Posterior cingulate gyrus (tissue), 11 donors: ENCODE results near the gene UBL7.

Experiments used
- DNase-seq, 10 donors: peaks; one replicate each; pipeline versions ENCODE4 v3.0.0 to v3.0.0-alpha.2; 2020 to 2021; ENCODE audit warnings: mixed read lengths in 3 of 10
- intact Hi-C: fragments of 100-400 bp; cut with DNase I; formaldehyde crosslinking; loops from one replicate; pipeline ENCODE4 v1.15.1; 2023

The UBL7 gene

GRCh38 chr15:74427607-74428441, 33.1 kb downstream of the UBL7 start:
- intact Hi-C loops = no loop called here
- DNase-seq = peak in 1 of 10 donors; percentile 75

GRCh38 chr15:74426404-74427281, 34.3 kb downstream of the UBL7 start:
- intact Hi-C loops = no loop called here
- DNase-seq = peak in 2 of 10 donors; percentile 22 to 81

- peak in 1 of 10 donors; percentile 61 for DNase-seq
- intact Hi-C loops = no loop called here
Measured at GRCh38 chr15:74425630-74426029, 35.3 kb downstream of the UBL7 start.

- intact Hi-C loops = no loop called here
- DNase-seq = peak in 1 of 10 donors; percentile 72
Measured at GRCh38 chr15:74424901-74425528, 35.9 kb downstream of the UBL7 start.

- DNase-seq = peak in 1 of 10 donors; percentile 87
- intact Hi-C loops = no loop called here
Measured at GRCh38 chr15:74423431-74424257, 37.3 kb downstream of the UBL7 start.

- peak in 5 of 10 donors; percentile 57 to 91 (median 79) for DNase-seq
- intact Hi-C loops = no loop called here
Measured at GRCh38 chr15:74422652-74423430, 38.1 kb downstream of the UBL7 start.

GRCh38 chr15:74422265-74422651, 38.7 kb downstream of the UBL7 start:
- intact Hi-C loops = no loop called here
- DNase-seq = no peak

- intact Hi-C loops = no loop called here
- DNase-seq = peak; percentile 80 to 99 (median 89)
Measured at GRCh38 chr15:74421302-74422245, 39.4 kb downstream of the UBL7 start.

GRCh38 chr15:74420193-74420905, 40.6 kb downstream of the UBL7 start:
- intact Hi-C loops = no loop called here
- peak in 1 of 10 donors; percentile 86 for DNase-seq

GRCh38 chr15:74419432-74419831, 41.5 kb downstream of the UBL7 start:
- intact Hi-C loops = no loop called here
- DNase-seq = no peak

GRCh38 chr15:74418575-74419338, 42.2 kb downstream of the UBL7 start:
- intact Hi-C loops = no loop called here
- peak in 1 of 10 donors; percentile 75 for DNase-seq

GRCh38 chr15:74417670-74418069, 43.3 kb downstream of the UBL7 start:
- DNase-seq = no peak
- intact Hi-C loops = no loop called here

GRCh38 chr15:74417225-74417624, 43.7 kb downstream of the UBL7 start:
- DNase-seq = peak in 1 of 10 donors; percentile 89
- intact Hi-C loops = no loop called here

- intact Hi-C loops = no loop called here
- peak in 1 of 10 donors; percentile 86 for DNase-seq
Measured at GRCh38 chr15:74415966-74416916, 44.7 kb downstream of the UBL7 start.

GRCh38 chr15:74414603-74415338, 46.2 kb downstream of the UBL7 start:
- intact Hi-C loops = no loop called here
- DNase-seq = no peak
